DMS114 treated with DMSO at 0.1 percent for 48 hours (cell line): ENCODE data around the gene NFXL1.
"Not testable (repeated sequence)": the region's sequence is repeated elsewhere in the genome, so short reads cannot be mapped to it uniquely, and the experiment has no call there.

Source experiments
- DNase-seq: peaks from one replicate; lab custom pipeline; 2025; ENCODE audit not compliant: unreplicated experiment; lab: John Stamatoyannopoulos, UW

NFXL1 gene

GRCh38 chr4:47914220-47914925 lies at the start of gene NFXL1:
Gene NFXL1 (minus strand): TSS chr4:47914583. CDS start chr4:47914203, 380 bp downstream.
- peak; percentile 81 for DNase-seq

- DNase-seq: no peak
Measured at GRCh38 chr4:47954677-47955076, 40.3 kb upstream of the NFXL1 start.

- no peak for DNase-seq
Measured at GRCh38 chr4:47954245-47954644, 39.9 kb upstream of the NFXL1 start.

GRCh38 chr4:47945930-47946726 lies 31.7 kb upstream of the NFXL1 start:
- DNase-seq: no peak

- DNase-seq: no peak
Measured at GRCh38 chr4:47942081-47942819, 27.9 kb upstream of the NFXL1 start.

GRCh38 chr4:47939456-47939855 lies 25.1 kb upstream of the NFXL1 start:
- no peak for DNase-seq

GRCh38 chr4:47936336-47936735 lies 22.0 kb upstream of the NFXL1 start:
- no peak for DNase-seq

GRCh38 chr4:47933840-47934239 lies 19.5 kb upstream of the NFXL1 start:
- peak; percentile 46 for DNase-seq

GRCh38 chr4:47930971-47931804 lies 16.8 kb upstream of the NFXL1 start:
- DNase-seq: no peak

GRCh38 chr4:47929682-47930201 lies 15.4 kb upstream of the NFXL1 start:
- no peak for DNase-seq

GRCh38 chr4:47926667-47927258 lies 12.4 kb upstream of the NFXL1 start:
- no peak for DNase-seq

- not testable (repeated sequence) for DNase-seq
Measured at GRCh38 chr4:47923261-47923608, 8.9 kb upstream of the NFXL1 start.

GRCh38 chr4:47922436-47923260 lies 8.3 kb upstream of the NFXL1 start:
- DNase-seq: not testable (repeated sequence)

GRCh38 chr4:47917163-47917562 lies 2.8 kb upstream of the NFXL1 start:
- not testable (repeated sequence) for DNase-seq

GRCh38 chr4:47915378-47915777 lies 995 bp upstream of the NFXL1 start:
- no peak for DNase-seq

GRCh38 chr4:47914926-47915237 lies 499 bp upstream of the NFXL1 start:
- no peak for DNase-seq

GRCh38 chr4:47913861-47914219 lies 543 bp downstream of the NFXL1 start:
- DNase-seq: no peak

- DNase-seq: no peak
Measured at GRCh38 chr4:47913330-47913729, 1.1 kb downstream of the NFXL1 start.

- no peak for DNase-seq
Measured at GRCh38 chr4:47907089-47907646, 7.2 kb downstream of the NFXL1 start.
